Central memory CD8-positive, alpha-beta T cell (primary cell): ENCODE data around the gene CRB3.

Experiments used
- ATAC-seq: fragments of 150-1000 bp; cut with Tn5 transposase; replicated peaks from 2 replicates; pipeline ENCODE4 v1.10.0; 2022; ENCODE audit warnings: mild to moderate bottlenecking, moderate FRiP score, moderate number of reproducible peaks; ENCODE audit not compliant: poor library complexity, severe bottlenecking; ENCODE audit errors: extremely low read depth
- DNase-seq, 2 donors: peaks; one replicate each; pipeline ENCODE4 v3.0.0; 2021; ENCODE audit warnings: low spot score in 2 of 2
- H3K27ac Mint-ChIP-seq: one replicate; pipeline ENCODE4 v1.8.0; 2022; ENCODE audit warnings: low read depth, mild to moderate bottlenecking, moderate library complexity, mixed read lengths
- H3K27me3 Mint-ChIP-seq: one replicate; pipeline ENCODE4 v1.8.0; 2022; ENCODE audit warnings: mixed read lengths
- H3K36me3 Mint-ChIP-seq: one replicate; pipeline ENCODE4 v1.8.0; 2022; ENCODE audit warnings: mild to moderate bottlenecking, moderate library complexity, mixed read lengths; ENCODE audit not compliant: insufficient read depth
- H3K4me1 Mint-ChIP-seq: one replicate; pipeline ENCODE4 v1.8.0; 2022; ENCODE audit warnings: mixed read lengths
- H3K4me3 Mint-ChIP-seq: one replicate; pipeline ENCODE4 v1.8.0; 2022; ENCODE audit warnings: mild to moderate bottlenecking, moderate library complexity, mixed read lengths
- H3K9me3 Mint-ChIP-seq: one replicate; pipeline ENCODE4 v1.8.0; 2022; ENCODE audit warnings: mixed read lengths

CRB3 gene

GRCh38 chr19:6443986-6444385 lies 20.1 kb upstream of the CRB3 start:
- Mint-ChIP-seq H3K4me1 (no peaks in the 10 kb centered on the region), H3K9me3 (no peaks in the 10 kb centered on the region), H3K27ac (no peak overlapping the region), H3K27me3 (no peaks in the 10 kb centered on the region), H3K36me3 (no peaks in the 10 kb centered on the region), H3K4me3 (no peak overlapping the region)
- ATAC-seq (no peak), DNase-seq (no peak)

- Mint-ChIP-seq H3K4me1 (no peaks in the 10 kb centered on the region), H3K36me3 (no peaks in the 10 kb centered on the region), H3K27ac (no peak overlapping the region), H3K27me3 (no peaks in the 10 kb centered on the region), H3K4me3 (no peak overlapping the region), H3K9me3 (no peaks in the 10 kb centered on the region)
- ATAC-seq (no peak), DNase-seq (no peak)
Observed at GRCh38 chr19:6446452-6446851, 17.6 kb upstream of the CRB3 start.

- Mint-ChIP-seq H3K36me3 (no peaks in the 10 kb centered on the region), H3K9me3 (no peaks in the 10 kb centered on the region), H3K27ac (no peak overlapping the region), H3K4me3 (no peak overlapping the region), H3K4me1 (no peaks in the 10 kb centered on the region), H3K27me3 (no peaks in the 10 kb centered on the region)
- DNase-seq (no peak), ATAC-seq (no peak)
Observed at GRCh38 chr19:6448045-6448444, 16.0 kb upstream of the CRB3 start.

GRCh38 chr19:6450166-6450565 lies 13.9 kb upstream of the CRB3 start:
- Mint-ChIP-seq H3K27me3 (no peaks in the 10 kb centered on the region), H3K9me3 (no peaks in the 10 kb centered on the region), H3K36me3 (no peaks in the 10 kb centered on the region), H3K4me3 (no peak overlapping the region), H3K27ac (no peak overlapping the region), H3K4me1 (no peaks in the 10 kb centered on the region)
- DNase-seq (no peak), ATAC-seq (no peak)

GRCh38 chr19:6451583-6452222 lies 12.4 kb upstream of the CRB3 start:
- no peak for DNase-seq
- H3K4me3 Mint-ChIP-seq: no peak overlapping the region
- no peaks in the 10 kb centered on the region for H3K9me3 Mint-ChIP-seq
- no peaks in the 10 kb centered on the region for H3K27me3 Mint-ChIP-seq
- H3K4me1 Mint-ChIP-seq: no peaks in the 10 kb centered on the region
- H3K27ac Mint-ChIP-seq: no peak overlapping the region
- ATAC-seq: no peak
- H3K36me3 Mint-ChIP-seq: no peaks in the 10 kb centered on the region

- ATAC-seq: no peak
- no peak for DNase-seq
- no peak overlapping the region for H3K27ac Mint-ChIP-seq
- H3K4me3 Mint-ChIP-seq: no peak overlapping the region
- H3K36me3 Mint-ChIP-seq: no peaks in the 10 kb centered on the region
- H3K27me3 Mint-ChIP-seq: no peaks in the 10 kb centered on the region
- H3K9me3 Mint-ChIP-seq: no peaks in the 10 kb centered on the region
- no peaks in the 10 kb centered on the region for H3K4me1 Mint-ChIP-seq
Observed at GRCh38 chr19:6452223-6452614, 11.9 kb upstream of the CRB3 start.

GRCh38 chr19:6452899-6453298 lies 11.2 kb upstream of the CRB3 start:
- Mint-ChIP-seq H3K4me3 (no peak overlapping the region), H3K4me1 (no peaks in the 10 kb centered on the region), H3K9me3 (no peaks in the 10 kb centered on the region), H3K27me3 (no peaks in the 10 kb centered on the region), H3K27ac (no peak overlapping the region), H3K36me3 (no peaks in the 10 kb centered on the region)
- DNase-seq (no peak), ATAC-seq (no peak)

GRCh38 chr19:6453951-6454565 lies 10.0 kb upstream of the CRB3 start:
- peaks cover 4% of the 10 kb centered on the region for H3K36me3 Mint-ChIP-seq
- no peak for DNase-seq
- H3K4me3 Mint-ChIP-seq: no peak overlapping the region

GRCh38 chr19:6455924-6456323 lies 8.1 kb upstream of the CRB3 start:
- H3K27ac Mint-ChIP-seq: no peak overlapping the region
- H3K9me3 Mint-ChIP-seq: no peaks in the 10 kb centered on the region
- peaks cover 21% of the 10 kb centered on the region for H3K4me1 Mint-ChIP-seq
- peaks cover 12% of the 10 kb centered on the region for H3K36me3 Mint-ChIP-seq
- no peaks in the 10 kb centered on the region for H3K27me3 Mint-ChIP-seq
- no peak for DNase-seq
- no peak for ATAC-seq
- no peak overlapping the region for H3K4me3 Mint-ChIP-seq

More at GRCh38 chr19:6453951-6454565, 10.0 kb upstream of the CRB3 start:
- no peaks in the 10 kb centered on the region for H3K9me3 Mint-ChIP-seq
- no peak overlapping the region for H3K27ac Mint-ChIP-seq
- H3K27me3 Mint-ChIP-seq: no peaks in the 10 kb centered on the region
- peaks cover 9% of the 10 kb centered on the region for H3K4me1 Mint-ChIP-seq
- no peak for ATAC-seq

- Mint-ChIP-seq H3K9me3 (no peaks in the 10 kb centered on the region), H3K27ac (peak overlapping the region; percentile 83), H3K4me3 (peak overlapping the region; percentile 94), H3K36me3 (peaks cover 14% of the 10 kb centered on the region), H3K27me3 (no peaks in the 10 kb centered on the region), H3K4me1 (peaks cover 26% of the 10 kb centered on the region)
- DNase-seq (no peak), ATAC-seq (no peak)
Observed at GRCh38 chr19:6457958-6458694, 5.9 kb upstream of the CRB3 start.

GRCh38 chr19:6458695-6459261 lies 5.3 kb upstream of the CRB3 start:
- no peak for ATAC-seq
- peaks cover 14% of the 10 kb centered on the region for H3K36me3 Mint-ChIP-seq
- H3K9me3 Mint-ChIP-seq: no peaks in the 10 kb centered on the region
- H3K4me3 Mint-ChIP-seq: peak overlapping the region; percentile 94
- H3K27ac Mint-ChIP-seq: peak overlapping the region; percentile 83
- no peaks in the 10 kb centered on the region for H3K27me3 Mint-ChIP-seq
- H3K4me1 Mint-ChIP-seq: peaks cover 26% of the 10 kb centered on the region
- DNase-seq: no peak

GRCh38 chr19:6459262-6460098 lies 4.6 kb upstream of the CRB3 start, which contains the start of gene SLC25A23:
SLC25A23 (minus strand) TSS chr19:6459792; CDS start chr19:6459628, 164 bp downstream.
- Mint-ChIP-seq H3K36me3 (peaks cover 14% of the 10 kb centered on the region), H3K27me3 (no peaks in the 10 kb centered on the region), H3K9me3 (no peaks in the 10 kb centered on the region), H3K27ac (peak within 1 kb of the TSS; percentile 93), H3K4me1 (peaks cover 26% of the 10 kb centered on the region), H3K4me3 (peak within 1 kb of the TSS; percentile 94)
- no peak for ATAC-seq
- no peak for DNase-seq
